DND-41 (cell line): ENCODE results near the gene MED25.

Source experiments
- CTCF ChIP-seq: IDR thresholded peaks from 2 replicates; pipeline ENCODE4 v1.5.1; 2012; ENCODE audit warnings: borderline replicate concordance, low read length, moderate library complexity, mild to moderate bottlenecking; ENCODE audit not compliant: poor library complexity, severe bottlenecking; ENCODE audit errors: extremely low read depth
- EZH2 ChIP-seq: IDR thresholded peaks from 3 replicates; pipeline ENCODE4 v1.6.1; 2012; ENCODE audit warnings: borderline replicate concordance, low read depth, mild to moderate bottlenecking, moderate library complexity, low read length, inconsistent platforms; ENCODE audit not compliant: severe bottlenecking

DNA sequence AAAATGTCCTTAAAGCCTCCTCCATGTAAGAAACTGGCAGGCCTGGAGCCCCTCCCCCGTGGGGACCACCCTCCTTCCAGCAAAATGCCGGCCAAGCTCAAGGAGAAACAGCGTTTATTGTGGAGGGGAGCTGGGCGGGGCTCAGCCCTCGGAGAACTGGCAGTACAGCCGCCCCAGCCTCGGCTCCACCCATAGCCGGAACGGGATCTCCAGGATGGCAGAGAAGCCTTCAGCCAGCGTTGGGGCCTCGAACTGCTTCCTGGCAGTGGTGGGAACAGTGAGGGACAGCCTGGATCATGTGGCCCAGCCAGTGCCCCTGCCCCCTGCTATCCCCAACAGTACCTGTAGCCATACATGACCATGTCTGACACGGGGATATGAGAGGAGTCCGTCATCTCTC, 43.0 kb downstream of the MED25 start:
- TF ChIP-seq CTCF: no peak
- no peak for TF ChIP-seq EZH2
